ENCODE results near the gene FHIT. TPM values are rescaled to one million over a fixed set of nuclear protein-coding genes. Genes with fewer than 3 reads are reported as not detected.

FHIT gene
- total RNA-seq, 1 donor from 2014 or later, result 0.53 TPM

- DNase-seq (ENCODE audit: low read depth), result no peak
Observed at GRCh38 chr3:60856257-60857046, 394.8 kb downstream of the FHIT start.

GRCh38 chr3:60855250-60855649, 396.0 kb downstream of the FHIT start:
- no peak for DNase-seq (ENCODE audit: low read depth)

GRCh38 chr3:60854791-60855190, 396.5 kb downstream of the FHIT start:
- no peak for DNase-seq (ENCODE audit: low read depth)

GRCh38 chr3:60847791-60848190, 403.5 kb downstream of the FHIT start:
- no peak for DNase-seq (ENCODE audit: low read depth)

GRCh38 chr3:60844256-60844655, 407.0 kb downstream of the FHIT start:
- DNase-seq (ENCODE audit: low read depth), result no peak

GRCh38 chr3:60841355-60841754, 409.9 kb downstream of the FHIT start:
- DNase-seq (ENCODE audit: low read depth), result no peak

GRCh38 chr3:60839246-60839645, 412.0 kb downstream of the FHIT start:
- no peak for DNase-seq (ENCODE audit: low read depth)

- no peak for DNase-seq (ENCODE audit: low read depth)
Observed at GRCh38 chr3:60835796-60836195, 415.5 kb downstream of the FHIT start.

- no peak for DNase-seq (ENCODE audit: low read depth)
Observed at GRCh38 chr3:60829058-60829457, 422.2 kb downstream of the FHIT start.

GRCh38 chr3:60827666-60828065, 423.6 kb downstream of the FHIT start:
- no peak for DNase-seq (ENCODE audit: low read depth)

GRCh38 chr3:60826511-60826910, 424.7 kb downstream of the FHIT start:
- DNase-seq (ENCODE audit: low read depth), result no peak

GRCh38 chr3:60812502-60812901, 438.8 kb downstream of the FHIT start:
- DNase-seq (ENCODE audit: low read depth), result no peak

GRCh38 chr3:60810881-60811280, 440.4 kb downstream of the FHIT start:
- DNase-seq (ENCODE audit: low read depth), result no peak

- DNase-seq (ENCODE audit: low read depth), result no peak
Observed at GRCh38 chr3:60809857-60810610, 441.2 kb downstream of the FHIT start.

GRCh38 chr3:60803216-60804173, 447.8 kb downstream of the FHIT start:
- no peak for DNase-seq (ENCODE audit: low read depth)

GRCh38 chr3:60801307-60801706, 449.9 kb downstream of the FHIT start:
- DNase-seq (ENCODE audit: low read depth), result no peak

- no peak for DNase-seq (ENCODE audit: low read depth)
Observed at GRCh38 chr3:60798456-60798855, 452.8 kb downstream of the FHIT start.

GRCh38 chr3:60792249-60792852, 458.9 kb downstream of the FHIT start:
- DNase-seq (ENCODE audit: low read depth), result no peak

GRCh38 chr3:60788185-60788584, 463.1 kb downstream of the FHIT start:
- DNase-seq (ENCODE audit: low read depth), result no peak

GRCh38 chr3:60781935-60782334, 469.3 kb downstream of the FHIT start:
- DNase-seq (ENCODE audit: low read depth), result no peak

GRCh38 chr3:60779637-60780036, 471.6 kb downstream of the FHIT start:
- DNase-seq (ENCODE audit: low read depth), result no peak

Data from myocyte (in vitro differentiated cells).